Parathyroid adenoma (tissue), 2 donors: ENCODE data around the gene C2orf92.

Experiments used
- H2AFZ ChIP-seq: fragments of 300-600 bp; sonication (generic); one replicate; pipeline ENCODE4 v1.7.0; 2017; ENCODE audit warnings: antibody characterized with exemption, mild to moderate bottlenecking
- H3K27ac ChIP-seq: fragments of 300-600 bp; sonication (generic); one replicate; pipeline ENCODE4 v1.7.0; 2017
- H3K27me3 ChIP-seq: fragments of 300-600 bp; sonication (generic); one replicate; pipeline ENCODE4 v1.7.0; 2017; ENCODE audit warnings: low read length; ENCODE audit not compliant: control insufficient read depth, insufficient read depth
- H3K36me3 ChIP-seq: fragments of 300-600 bp; sonication (generic); one replicate; pipeline ENCODE4 v1.7.0; 2017; ENCODE audit warnings: low read length; ENCODE audit not compliant: control insufficient read depth, insufficient read depth
- H3K4me1 ChIP-seq: fragments of 300-600 bp; sonication (generic); one replicate; pipeline ENCODE4 v1.7.0; 2017; ENCODE audit warnings: control low read depth
- H3K4me2 ChIP-seq: fragments of 300-600 bp; sonication (generic); one replicate; pipeline ENCODE4 v1.7.0; 2017; ENCODE audit warnings: low read length
- H3K4me3 ChIP-seq: fragments of 300-600 bp; sonication (generic); one replicate; pipeline ENCODE4 v1.7.0; 2017; ENCODE audit warnings: low read depth, low read length
- H3K79me2 ChIP-seq: fragments of 300-600 bp; sonication (generic); one replicate; pipeline ENCODE4 v1.7.0; 2017; ENCODE audit warnings: control low read depth
- H3K9ac ChIP-seq: fragments of 300-600 bp; sonication (generic); one replicate; pipeline ENCODE4 v1.7.0; 2017; ENCODE audit warnings: mild to moderate bottlenecking
- H3K9me3 ChIP-seq: fragments of 300-600 bp; sonication (generic); one replicate; pipeline ENCODE4 v1.7.0; 2017; ENCODE audit warnings: low read length; ENCODE audit not compliant: control insufficient read depth
- TF ChIP-seq, protein P1 (sequence below): fragments of 300-600 bp; sonication (generic); IDR thresholded peaks from one replicate; pipeline ENCODE4 v1.7.0; 2017; ENCODE audit warnings: antibody characterized with exemption, mild to moderate bottlenecking
- donor health status: primary hyperparathyroidism.

C2orf92 gene

DNA sequence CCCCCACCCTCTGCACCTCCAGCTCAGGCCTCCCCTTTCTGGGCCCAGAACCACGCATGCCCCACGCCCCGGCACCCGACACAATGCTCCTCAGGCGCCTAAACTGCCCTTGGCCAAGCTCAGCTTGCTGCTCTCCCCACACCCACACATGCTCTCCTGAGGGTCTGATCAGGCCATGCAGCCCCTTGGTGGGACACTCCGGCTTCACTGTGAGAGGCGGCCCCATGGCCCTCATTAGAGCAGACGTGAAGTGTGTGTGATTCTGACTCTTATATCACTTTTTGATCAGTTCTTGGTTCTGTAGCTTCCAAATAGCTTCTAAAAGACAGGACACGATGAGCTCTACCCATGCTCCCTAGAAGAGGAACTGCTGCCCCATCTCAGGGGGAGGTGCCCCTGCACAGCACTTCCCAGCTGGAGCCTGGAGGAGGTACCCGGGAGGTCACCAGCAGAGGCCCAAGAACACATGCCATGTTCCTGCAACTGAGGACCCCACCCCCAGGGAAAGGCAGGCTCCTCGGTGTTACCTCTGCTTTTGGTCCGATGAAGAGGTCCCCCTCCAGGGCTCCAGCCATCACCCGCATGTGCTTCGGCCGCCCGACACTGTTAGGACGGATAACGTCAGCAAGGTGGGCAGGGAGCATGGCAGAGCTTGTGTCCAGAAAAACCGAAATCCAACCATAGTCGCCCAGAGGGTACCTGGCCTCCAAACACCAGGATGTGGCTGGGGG lies 9.3 kb upstream of the C2orf92 start:
- Histone ChIP-seq H3K4me2 (no peak overlapping the region), H3K27me3 (no peaks in the 10 kb centered on the region), H3K36me3 (no peaks in the 10 kb centered on the region), H3K9me3 (no peaks in the 10 kb centered on the region), H3K9ac (no peak overlapping the region), H3K4me1 (peaks cover 8% of the 10 kb centered on the region), H3K4me3 (no peak overlapping the region), H3K27ac (no peak overlapping the region), H3K79me2 (no peaks in the 10 kb centered on the region), H2AFZ (no peak overlapping the region)
- TF ChIP-seq, protein P1, sequence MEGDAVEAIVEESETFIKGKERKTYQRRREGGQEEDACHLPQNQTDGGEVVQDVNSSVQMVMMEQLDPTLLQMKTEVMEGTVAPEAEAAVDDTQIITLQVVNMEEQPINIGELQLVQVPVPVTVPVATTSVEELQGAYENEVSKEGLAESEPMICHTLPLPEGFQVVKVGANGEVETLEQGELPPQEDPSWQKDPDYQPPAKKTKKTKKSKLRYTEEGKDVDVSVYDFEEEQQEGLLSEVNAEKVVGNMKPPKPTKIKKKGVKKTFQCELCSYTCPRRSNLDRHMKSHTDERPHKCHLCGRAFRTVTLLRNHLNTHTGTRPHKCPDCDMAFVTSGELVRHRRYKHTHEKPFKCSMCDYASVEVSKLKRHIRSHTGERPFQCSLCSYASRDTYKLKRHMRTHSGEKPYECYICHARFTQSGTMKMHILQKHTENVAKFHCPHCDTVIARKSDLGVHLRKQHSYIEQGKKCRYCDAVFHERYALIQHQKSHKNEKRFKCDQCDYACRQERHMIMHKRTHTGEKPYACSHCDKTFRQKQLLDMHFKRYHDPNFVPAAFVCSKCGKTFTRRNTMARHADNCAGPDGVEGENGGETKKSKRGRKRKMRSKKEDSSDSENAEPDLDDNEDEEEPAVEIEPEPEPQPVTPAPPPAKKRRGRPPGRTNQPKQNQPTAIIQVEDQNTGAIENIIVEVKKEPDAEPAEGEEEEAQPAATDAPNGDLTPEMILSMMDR = no peak

DNA sequence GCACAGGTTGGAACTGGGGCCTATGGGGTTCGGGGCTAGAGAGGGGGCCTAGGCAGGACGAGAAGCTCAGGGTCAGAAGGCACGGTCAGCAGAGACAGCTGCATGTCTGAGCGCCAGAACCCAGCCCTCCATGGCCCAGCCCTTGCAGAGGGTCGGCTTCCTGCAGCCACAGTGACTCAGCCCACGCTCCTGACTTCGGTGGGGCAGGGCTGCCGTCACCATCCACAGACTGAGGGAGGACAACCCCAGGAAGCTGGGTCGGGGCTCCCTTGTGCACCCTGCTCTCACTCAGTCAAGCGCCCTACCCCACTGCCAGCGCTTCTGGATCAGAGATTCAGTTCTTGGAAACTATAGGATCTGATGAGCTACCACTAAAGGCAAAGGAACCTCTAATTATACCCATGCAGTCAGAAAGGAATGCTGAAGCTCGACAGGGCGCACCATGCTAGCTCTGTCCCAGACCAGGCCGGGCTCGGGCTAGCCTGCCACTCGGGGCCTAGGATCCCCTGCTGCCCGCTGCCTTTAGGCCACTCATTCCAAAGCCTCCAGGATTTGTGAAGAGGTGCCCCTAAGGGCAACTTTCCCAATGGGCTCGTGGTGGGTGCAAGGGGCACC lies 8.6 kb upstream of the C2orf92 start:
- no peaks in the 10 kb centered on the region for H3K9me3 ChIP-seq
- no peak overlapping the region for H2AFZ ChIP-seq
- no peaks in the 10 kb centered on the region for H3K36me3 ChIP-seq
- no peak overlapping the region for H3K9ac ChIP-seq
- TF ChIP-seq, protein P1 = no peak
- peaks cover 8% of the 10 kb centered on the region for H3K4me1 ChIP-seq
- H3K4me3 ChIP-seq = no peak overlapping the region
- H3K27me3 ChIP-seq = no peaks in the 10 kb centered on the region
- no peaks in the 10 kb centered on the region for H3K79me2 ChIP-seq
- no peak overlapping the region for H3K4me2 ChIP-seq
- no peak overlapping the region for H3K27ac ChIP-seq

DNA sequence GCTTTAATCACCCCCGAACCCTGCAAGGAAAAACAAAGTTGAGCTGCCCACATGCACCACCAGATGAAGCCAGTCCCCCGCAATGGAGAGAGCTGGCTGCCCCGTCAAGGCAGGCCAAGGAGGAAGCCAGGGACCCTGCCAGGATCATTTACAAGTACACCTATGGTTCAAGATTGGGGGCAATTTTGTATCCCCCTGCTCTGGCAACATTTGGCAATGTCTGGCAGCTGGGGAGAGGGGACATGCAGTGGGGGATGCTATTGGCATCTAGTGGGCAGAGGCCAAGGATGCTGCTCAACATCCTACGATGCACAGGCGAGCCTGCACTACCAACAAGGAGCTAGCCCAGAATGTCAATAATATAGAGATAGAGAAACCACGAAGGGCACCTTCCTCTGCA lies 7.6 kb upstream of the C2orf92 start:
- H3K9me3 ChIP-seq = no peaks in the 10 kb centered on the region
- no peaks in the 10 kb centered on the region for H3K27me3 ChIP-seq
- no peak overlapping the region for H3K27ac ChIP-seq
- no peak overlapping the region for H3K4me2 ChIP-seq
- H3K79me2 ChIP-seq = no peaks in the 10 kb centered on the region
- H2AFZ ChIP-seq = no peak overlapping the region
- H3K4me3 ChIP-seq = no peak overlapping the region
- H3K9ac ChIP-seq = no peak overlapping the region
- TF ChIP-seq, protein P1 = no peak
- H3K36me3 ChIP-seq = no peaks in the 10 kb centered on the region
- H3K4me1 ChIP-seq = peaks cover 8% of the 10 kb centered on the region

DNA sequence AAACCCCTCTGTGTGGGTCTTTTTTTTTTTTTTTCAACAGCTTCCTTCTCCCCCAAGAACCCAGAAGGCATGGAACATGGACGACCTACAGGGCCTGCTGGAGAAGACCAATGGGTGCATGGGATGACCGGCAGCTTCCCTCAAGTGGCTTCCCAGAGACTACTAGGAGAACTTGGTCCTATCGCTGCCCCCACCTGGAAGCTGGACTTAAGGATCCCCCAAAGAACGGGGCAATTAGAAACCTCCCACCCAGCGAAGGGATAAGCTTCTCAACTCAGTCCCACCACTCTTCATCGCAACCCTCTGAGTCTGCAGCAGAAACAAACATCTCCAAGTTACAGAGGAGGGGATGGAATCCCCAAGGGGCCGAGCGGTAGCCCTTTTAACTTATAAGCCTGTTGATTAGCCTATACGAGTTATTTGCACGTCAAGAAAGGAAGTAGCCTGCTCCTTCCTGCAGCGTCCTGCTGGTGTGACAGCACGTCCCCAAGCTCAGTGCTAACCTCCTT lies 7.1 kb upstream of the C2orf92 start:
- TF ChIP-seq, protein P1 = no peak
- H3K4me3 ChIP-seq = peak overlapping the region; percentile 81

More for the DNA sequence above, 7.1 kb upstream of the C2orf92 start:
- H3K4me2 ChIP-seq = peak overlapping the region; percentile 91
- H3K36me3 ChIP-seq = no peaks in the 10 kb centered on the region
- peaks cover 8% of the 10 kb centered on the region for H3K4me1 ChIP-seq
- no peaks in the 10 kb centered on the region for H3K79me2 ChIP-seq
- H3K27ac ChIP-seq = peak overlapping the region; percentile 69
- peak overlapping the region; percentile 89 for H2AFZ ChIP-seq
- no peak overlapping the region for H3K9ac ChIP-seq
- no peaks in the 10 kb centered on the region for H3K27me3 ChIP-seq
- no peaks in the 10 kb centered on the region for H3K9me3 ChIP-seq
